PFSK-1 (cell line): Measurements from ENCODE around the gene TMEM132D.

Source experiments
- FOXP2 ChIP-seq: optimal IDR thresholded peaks from 2 replicates; pipeline ENCODE3; 2011; ENCODE audit warnings: borderline replicate concordance, control low read depth, inconsistent platforms; ENCODE audit not compliant: insufficient read depth; ENCODE audit errors: extremely low read length, extremely low read depth
- POLR2AphosphoS5 ChIP-seq: IDR thresholded peaks from 2 replicates; pipeline ENCODE4 v1.6.1; 2012; ENCODE audit warnings: low read depth, mild to moderate bottlenecking, control low read depth, low read length, moderate library complexity
- SIN3A ChIP-seq: IDR thresholded peaks from 2 replicates; pipeline ENCODE4 v1.6.1; 2012; ENCODE audit warnings: mild to moderate bottlenecking, low read length, moderate library complexity, borderline replicate concordance; ENCODE audit not compliant: insufficient read depth
- TAF1 ChIP-seq: IDR thresholded peaks from 2 replicates; pipeline ENCODE4 v1.6.1; 2012; ENCODE audit warnings: low read length, control low read depth, borderline replicate concordance; ENCODE audit not compliant: insufficient read depth
- TF ChIP-seq, protein P1 (sequence below), 2 experiments: IDR thresholded peaks; 2 replicates each; pipeline versions ENCODE4 v1.6.1 to v1.8.0; 2011 to 2012; ENCODE audit warnings: low read depth in 2 of 2, low read length in 2 of 2, control low read depth in 1 of 2, inconsistent platforms in 1 of 2, mild to moderate bottlenecking in 1 of 2, moderate library complexity in 1 of 2; ENCODE audit not compliant: insufficient read depth in 1 of 2

DNA sequence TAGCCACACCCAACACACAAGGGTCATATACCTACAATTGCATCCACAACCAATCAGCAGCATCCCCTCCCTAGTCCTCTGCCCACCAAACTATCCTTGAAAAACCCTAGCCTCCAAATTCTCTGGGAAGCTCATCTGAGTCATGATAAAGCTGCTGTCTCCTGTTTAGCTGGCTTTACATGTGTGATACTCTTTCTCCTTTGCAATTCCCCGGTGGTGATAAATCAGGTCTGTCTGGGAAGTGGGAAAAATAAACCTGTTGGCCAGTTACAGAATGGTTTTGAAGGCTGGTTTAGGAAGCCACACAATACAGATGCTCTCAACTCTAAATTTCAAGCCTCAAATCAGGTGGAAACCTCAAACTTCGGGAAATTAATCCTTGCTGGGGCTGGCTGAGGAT lies 41.9 kb downstream of the TMEM132D start:
- TF ChIP-seq, protein P1, sequence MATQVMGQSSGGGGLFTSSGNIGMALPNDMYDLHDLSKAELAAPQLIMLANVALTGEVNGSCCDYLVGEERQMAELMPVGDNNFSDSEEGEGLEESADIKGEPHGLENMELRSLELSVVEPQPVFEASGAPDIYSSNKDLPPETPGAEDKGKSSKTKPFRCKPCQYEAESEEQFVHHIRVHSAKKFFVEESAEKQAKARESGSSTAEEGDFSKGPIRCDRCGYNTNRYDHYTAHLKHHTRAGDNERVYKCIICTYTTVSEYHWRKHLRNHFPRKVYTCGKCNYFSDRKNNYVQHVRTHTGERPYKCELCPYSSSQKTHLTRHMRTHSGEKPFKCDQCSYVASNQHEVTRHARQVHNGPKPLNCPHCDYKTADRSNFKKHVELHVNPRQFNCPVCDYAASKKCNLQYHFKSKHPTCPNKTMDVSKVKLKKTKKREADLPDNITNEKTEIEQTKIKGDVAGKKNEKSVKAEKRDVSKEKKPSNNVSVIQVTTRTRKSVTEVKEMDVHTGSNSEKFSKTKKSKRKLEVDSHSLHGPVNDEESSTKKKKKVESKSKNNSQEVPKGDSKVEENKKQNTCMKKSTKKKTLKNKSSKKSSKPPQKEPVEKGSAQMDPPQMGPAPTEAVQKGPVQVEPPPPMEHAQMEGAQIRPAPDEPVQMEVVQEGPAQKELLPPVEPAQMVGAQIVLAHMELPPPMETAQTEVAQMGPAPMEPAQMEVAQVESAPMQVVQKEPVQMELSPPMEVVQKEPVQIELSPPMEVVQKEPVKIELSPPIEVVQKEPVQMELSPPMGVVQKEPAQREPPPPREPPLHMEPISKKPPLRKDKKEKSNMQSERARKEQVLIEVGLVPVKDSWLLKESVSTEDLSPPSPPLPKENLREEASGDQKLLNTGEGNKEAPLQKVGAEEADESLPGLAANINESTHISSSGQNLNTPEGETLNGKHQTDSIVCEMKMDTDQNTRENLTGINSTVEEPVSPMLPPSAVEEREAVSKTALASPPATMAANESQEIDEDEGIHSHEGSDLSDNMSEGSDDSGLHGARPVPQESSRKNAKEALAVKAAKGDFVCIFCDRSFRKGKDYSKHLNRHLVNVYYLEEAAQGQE (IDR thresholded peaks at IDR 0.05; ENCODE audit: insufficient read depth in 1 of 2, low read depth in 2 of 2, low read length in 2 of 2): no peak
- no peak for TF ChIP-seq TAF1
- no peak for TF ChIP-seq POLR2AphosphoS5
- TF ChIP-seq SIN3A: no peak
- TF ChIP-seq FOXP2: no peak
